Stimulated activated memory B cell treated with anti-CD40 and anti-IgM and Interleukin-4, amounts not matched to agents 10 μg/mL and 1 μg/mL and 100 μg/mL, for 72 hours (primary cell): ENCODE measurements around the gene PRKN.
A peak's percentile ranks its signal among the peaks of the same experiment; 100 is the strongest.
"Not testable (repeated sequence)": the region's sequence is repeated elsewhere in the genome, so short reads cannot be mapped to it uniquely, and the experiment has no call there.

Experiments used
- ATAC-seq: fragments of 150-1000 bp; cut with Tn5 transposase; 2 replicates; pipeline ENCODE4 v1.10.0; 2021
- H3K27ac Mint-ChIP-seq: one replicate; pipeline ENCODE4 v1.8.0; 2022; ENCODE audit warnings: mild to moderate bottlenecking, mixed read lengths
- H3K27me3 Mint-ChIP-seq: one replicate; pipeline ENCODE4 v1.8.0; 2022; ENCODE audit warnings: mixed read lengths
- H3K36me3 Mint-ChIP-seq: one replicate; pipeline ENCODE4 v1.8.0; 2022; ENCODE audit warnings: mixed read lengths
- H3K4me1 Mint-ChIP-seq: one replicate; pipeline ENCODE4 v1.8.0; 2022; ENCODE audit warnings: mixed read lengths
- H3K4me3 Mint-ChIP-seq: one replicate; pipeline ENCODE4 v1.8.0; 2022; ENCODE audit warnings: mild to moderate bottlenecking, moderate library complexity, mixed read lengths
- H3K9me3 Mint-ChIP-seq: one replicate; pipeline ENCODE4 v1.8.0; 2022; ENCODE audit warnings: mixed read lengths

Gene PRKN

GRCh38 chr6:161840380-161840779 is 887.2 kb downstream of the PRKN start:
- Mint-ChIP-seq H3K27me3 (no peaks in the 10 kb centered on the region), H3K9me3 (no peaks in the 10 kb centered on the region), H3K4me3 (no peak overlapping the region), H3K27ac (no peak overlapping the region), H3K36me3 (no peaks in the 10 kb centered on the region), H3K4me1 (no peaks in the 10 kb centered on the region)
- no peak for ATAC-seq

- Mint-ChIP-seq H3K4me1 (no peaks in the 10 kb centered on the region), H3K36me3 (no peaks in the 10 kb centered on the region)
Measured at GRCh38 chr6:161838306-161839035, 889.1 kb downstream of the PRKN start.

GRCh38 chr6:161837854-161838253 is 889.7 kb downstream of the PRKN start:
- no peak overlapping the region for H3K4me3 Mint-ChIP-seq
- H3K27ac Mint-ChIP-seq = no peak overlapping the region
- ATAC-seq = no peak
- H3K27me3 Mint-ChIP-seq = no peaks in the 10 kb centered on the region
- no peaks in the 10 kb centered on the region for H3K9me3 Mint-ChIP-seq
- no peaks in the 10 kb centered on the region for H3K4me1 Mint-ChIP-seq
- H3K36me3 Mint-ChIP-seq = no peaks in the 10 kb centered on the region

More at GRCh38 chr6:161838306-161839035, 889.1 kb downstream of the PRKN start:
- no peaks in the 10 kb centered on the region for H3K9me3 Mint-ChIP-seq
- no peak for ATAC-seq
- no peak overlapping the region for H3K27ac Mint-ChIP-seq
- H3K27me3 Mint-ChIP-seq = no peaks in the 10 kb centered on the region
- no peak overlapping the region for H3K4me3 Mint-ChIP-seq

- no peak overlapping the region for H3K4me3 Mint-ChIP-seq
- H3K27me3 Mint-ChIP-seq = no peaks in the 10 kb centered on the region
- no peaks in the 10 kb centered on the region for H3K36me3 Mint-ChIP-seq
- no peaks in the 10 kb centered on the region for H3K4me1 Mint-ChIP-seq
- no peak overlapping the region for H3K27ac Mint-ChIP-seq
- ATAC-seq = no peak
- no peaks in the 10 kb centered on the region for H3K9me3 Mint-ChIP-seq
Measured at GRCh38 chr6:161837449-161837735, 890.2 kb downstream of the PRKN start.

- no peaks in the 10 kb centered on the region for H3K27me3 Mint-ChIP-seq
- ATAC-seq = no peak
- H3K36me3 Mint-ChIP-seq = no peaks in the 10 kb centered on the region
- no peak overlapping the region for H3K27ac Mint-ChIP-seq
- no peaks in the 10 kb centered on the region for H3K9me3 Mint-ChIP-seq
- no peaks in the 10 kb centered on the region for H3K4me1 Mint-ChIP-seq
- no peak overlapping the region for H3K4me3 Mint-ChIP-seq
Measured at GRCh38 chr6:161836643-161837448, 890.7 kb downstream of the PRKN start.

GRCh38 chr6:161835500-161836215 is 891.9 kb downstream of the PRKN start:
- Mint-ChIP-seq H3K9me3 (no peaks in the 10 kb centered on the region), H3K4me1 (no peaks in the 10 kb centered on the region), H3K27ac (no peak overlapping the region), H3K4me3 (no peak overlapping the region), H3K27me3 (no peaks in the 10 kb centered on the region), H3K36me3 (no peaks in the 10 kb centered on the region)
- ATAC-seq = no peak

- ATAC-seq = no peak
- no peaks in the 10 kb centered on the region for H3K9me3 Mint-ChIP-seq
- H3K36me3 Mint-ChIP-seq = no peaks in the 10 kb centered on the region
- H3K27me3 Mint-ChIP-seq = no peaks in the 10 kb centered on the region
- no peaks in the 10 kb centered on the region for H3K4me1 Mint-ChIP-seq
- H3K4me3 Mint-ChIP-seq = no peak overlapping the region
- no peak overlapping the region for H3K27ac Mint-ChIP-seq
Measured at GRCh38 chr6:161834426-161834825, 893.1 kb downstream of the PRKN start.

GRCh38 chr6:161833099-161833860 is 894.3 kb downstream of the PRKN start:
- Mint-ChIP-seq H3K4me3 (no peak overlapping the region), H3K36me3 (no peaks in the 10 kb centered on the region), H3K4me1 (no peaks in the 10 kb centered on the region), H3K27me3 (no peaks in the 10 kb centered on the region), H3K27ac (no peak overlapping the region), H3K9me3 (no peaks in the 10 kb centered on the region)
- peak; percentile 4 for ATAC-seq

- no peak overlapping the region for H3K4me3 Mint-ChIP-seq
- no peaks in the 10 kb centered on the region for H3K4me1 Mint-ChIP-seq
- ATAC-seq = no peak
- no peaks in the 10 kb centered on the region for H3K9me3 Mint-ChIP-seq
- no peaks in the 10 kb centered on the region for H3K36me3 Mint-ChIP-seq
- H3K27ac Mint-ChIP-seq = no peak overlapping the region
- no peaks in the 10 kb centered on the region for H3K27me3 Mint-ChIP-seq
Measured at GRCh38 chr6:161832622-161833021, 894.9 kb downstream of the PRKN start.

- H3K36me3 Mint-ChIP-seq = no peaks in the 10 kb centered on the region
- H3K9me3 Mint-ChIP-seq = no peaks in the 10 kb centered on the region
- H3K4me3 Mint-ChIP-seq = no peak overlapping the region
- ATAC-seq = no peak
- no peaks in the 10 kb centered on the region for H3K4me1 Mint-ChIP-seq
- no peaks in the 10 kb centered on the region for H3K27me3 Mint-ChIP-seq
- H3K27ac Mint-ChIP-seq = no peak overlapping the region
Measured at GRCh38 chr6:161830866-161831616, 896.5 kb downstream of the PRKN start.

- Mint-ChIP-seq H3K4me3 (no peak overlapping the region), H3K27ac (no peak overlapping the region), H3K36me3 (no peaks in the 10 kb centered on the region), H3K27me3 (no peaks in the 10 kb centered on the region), H3K9me3 (no peaks in the 10 kb centered on the region), H3K4me1 (no peaks in the 10 kb centered on the region)
- ATAC-seq = no peak
Measured at GRCh38 chr6:161829291-161829729, 898.3 kb downstream of the PRKN start.

- Mint-ChIP-seq H3K27ac (no peak overlapping the region), H3K27me3 (no peaks in the 10 kb centered on the region), H3K9me3 (no peaks in the 10 kb centered on the region), H3K36me3 (no peaks in the 10 kb centered on the region), H3K4me3 (no peak overlapping the region), H3K4me1 (no peaks in the 10 kb centered on the region)
- ATAC-seq = no peak
Measured at GRCh38 chr6:161828355-161828754, 899.2 kb downstream of the PRKN start.

GRCh38 chr6:161826512-161826911 is 901.1 kb downstream of the PRKN start:
- Mint-ChIP-seq H3K9me3 (no peaks in the 10 kb centered on the region), H3K27me3 (no peaks in the 10 kb centered on the region), H3K36me3 (no peaks in the 10 kb centered on the region), H3K4me1 (no peaks in the 10 kb centered on the region), H3K4me3 (no peak overlapping the region), H3K27ac (no peak overlapping the region)
- ATAC-seq = no peak

- H3K27me3 Mint-ChIP-seq, H3K36me3 Mint-ChIP-seq, ATAC-seq, H3K27ac Mint-ChIP-seq, H3K4me1 Mint-ChIP-seq, H3K9me3 Mint-ChIP-seq, H3K4me3 Mint-ChIP-seq: not testable (repeated sequence)
Measured at GRCh38 chr6:161822204-161822603, 905.4 kb downstream of the PRKN start.
